NCI-H1417 (cell line): ENCODE data around the gene SGMS1.
"Not testable (repeated sequence)": the region's sequence is repeated elsewhere in the genome, so short reads cannot be mapped to it uniquely, and the experiment has no call there.

Experiments
- DNase-seq, 3 experiments: peaks; one replicate each; lab custom pipeline; 2025; lab: John Stamatoyannopoulos, UW

Gene SGMS1

DNA sequence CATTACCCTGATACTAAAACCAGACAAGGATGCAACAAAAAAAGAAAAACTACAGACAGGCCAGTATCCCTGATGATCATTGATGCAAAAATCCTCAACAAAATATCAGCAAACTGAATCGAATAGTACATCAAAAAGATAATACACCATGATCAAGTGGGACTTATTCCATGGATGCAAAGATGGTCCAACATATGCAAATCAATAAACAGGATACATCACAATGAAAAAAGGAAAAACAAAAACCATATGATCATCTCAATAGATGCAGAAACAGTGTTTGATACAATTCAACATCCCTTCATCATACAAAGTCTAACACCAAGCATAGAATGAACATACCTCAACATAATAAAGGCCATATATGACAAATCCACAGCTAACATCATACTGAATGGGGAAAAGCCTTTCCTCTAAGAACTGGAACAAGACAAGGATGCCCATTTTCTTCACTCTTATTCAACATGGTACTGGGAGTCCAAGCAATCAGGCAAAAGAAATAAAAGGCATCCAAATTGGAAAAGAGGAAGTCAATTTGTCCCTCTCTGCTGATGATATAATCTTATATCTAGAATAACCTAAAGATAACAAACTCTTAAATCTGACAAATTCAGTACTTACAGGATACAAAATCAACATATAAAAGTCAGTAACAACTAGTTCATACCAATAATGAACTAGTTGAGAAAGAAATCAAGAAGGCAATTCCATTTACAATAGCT is 323.6 kb downstream of the SGMS1 start:
- no peak for DNase-seq

DNA sequence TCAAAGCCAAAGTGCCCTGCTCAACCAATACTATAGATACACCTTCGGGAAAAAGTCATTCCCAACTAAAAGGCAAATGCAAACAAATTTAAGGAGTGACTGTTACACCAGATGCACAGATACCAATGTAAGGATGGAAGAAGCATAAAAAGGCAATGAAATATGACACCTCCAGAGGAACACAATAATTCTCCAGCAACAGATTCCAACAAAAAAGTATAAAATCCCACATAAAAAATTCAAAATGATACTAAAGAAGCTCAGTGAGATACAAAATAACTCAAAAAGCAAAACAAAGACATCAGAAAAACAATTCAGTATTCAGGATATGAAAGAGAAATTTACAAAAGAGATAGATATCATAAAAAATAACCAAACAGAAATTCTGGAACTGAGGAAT is 328.4 kb downstream of the SGMS1 start:
- DNase-seq = no peak

DNA sequence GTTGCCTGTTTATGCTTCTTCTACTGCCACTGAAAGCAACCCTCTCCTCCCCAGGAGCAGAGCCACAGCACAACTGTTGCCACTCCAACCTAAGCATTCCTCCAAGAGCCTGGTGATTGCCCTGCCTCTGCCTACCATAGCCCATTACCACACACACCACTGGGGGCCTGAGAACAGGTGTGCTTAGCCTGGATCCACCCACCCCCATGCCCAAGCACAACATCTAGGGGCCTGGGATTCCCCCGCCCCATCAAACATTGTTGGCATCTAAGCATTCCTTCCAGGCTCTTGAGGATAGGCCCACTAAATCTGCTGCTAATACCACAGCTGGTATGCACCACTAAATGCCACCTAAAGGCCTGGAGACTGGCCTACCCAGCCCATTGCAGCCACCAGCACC is 329.2 kb downstream of the SGMS1 start:
- DNase-seq = no peak

DNA sequence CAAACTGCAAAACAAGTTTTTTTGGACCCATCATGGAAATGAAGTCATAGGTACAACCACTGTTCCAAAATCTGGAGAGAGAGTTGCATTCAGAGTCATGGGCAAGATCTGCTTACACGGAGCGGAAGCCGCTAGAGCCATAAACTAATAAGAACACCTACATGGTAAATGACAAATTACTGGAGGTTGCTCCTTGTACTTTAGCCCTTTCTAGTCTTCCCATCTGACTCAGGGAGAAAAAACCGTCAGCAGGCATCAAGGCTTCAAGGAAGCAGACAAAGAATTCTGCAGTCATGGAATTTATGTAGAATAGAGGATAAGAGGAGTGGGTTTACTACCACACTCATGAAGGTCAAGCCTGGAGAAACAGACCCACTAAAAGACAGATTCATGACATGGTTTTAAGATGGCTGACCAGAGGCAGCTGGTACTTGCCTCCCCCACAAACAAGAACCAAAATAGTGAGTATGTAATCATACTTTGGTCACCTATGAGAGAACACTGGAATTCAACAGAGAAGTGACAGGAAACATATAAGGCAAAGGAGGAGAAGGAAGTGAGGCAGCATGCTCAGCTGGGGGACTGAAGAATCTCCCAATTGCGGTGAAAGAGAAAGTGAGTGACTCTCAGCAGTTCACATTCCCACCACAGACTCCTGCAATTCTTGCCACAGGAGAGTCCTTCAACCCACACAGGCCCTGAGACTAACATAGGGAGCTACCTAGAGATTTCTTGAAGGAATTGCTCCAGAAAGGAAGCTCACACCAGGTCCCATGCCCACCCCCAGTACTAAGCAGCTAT is 330.0 kb downstream of the SGMS1 start:
- no peak for DNase-seq

DNA sequence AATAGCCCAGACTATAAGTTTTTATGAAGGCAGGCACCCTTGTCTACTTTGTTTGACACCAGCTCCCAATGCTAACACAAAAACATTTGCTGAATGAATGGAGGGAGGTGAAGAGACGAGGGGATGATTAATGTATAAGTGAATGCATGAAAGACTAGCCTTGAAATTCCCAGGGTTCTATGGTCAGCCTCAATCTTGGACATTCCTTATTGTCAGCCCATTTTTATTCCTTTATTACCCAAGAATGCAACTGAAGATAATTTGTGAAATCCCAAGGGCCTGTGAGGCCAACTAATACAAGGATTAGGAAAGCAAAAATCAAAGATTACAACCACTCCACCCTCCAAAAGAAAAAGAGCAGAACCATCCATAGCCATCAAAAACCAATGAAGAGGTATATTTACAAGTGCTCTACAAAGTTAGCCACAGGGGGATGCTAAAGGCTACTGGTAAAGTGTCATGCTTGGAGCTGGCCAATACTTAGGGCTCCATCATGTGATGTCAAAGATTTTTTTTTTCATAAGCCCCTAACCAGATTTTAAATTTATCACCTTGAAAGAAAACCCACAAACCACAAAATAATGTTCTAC is 332.4 kb downstream of the SGMS1 start:
- DNase-seq = no peak

DNA sequence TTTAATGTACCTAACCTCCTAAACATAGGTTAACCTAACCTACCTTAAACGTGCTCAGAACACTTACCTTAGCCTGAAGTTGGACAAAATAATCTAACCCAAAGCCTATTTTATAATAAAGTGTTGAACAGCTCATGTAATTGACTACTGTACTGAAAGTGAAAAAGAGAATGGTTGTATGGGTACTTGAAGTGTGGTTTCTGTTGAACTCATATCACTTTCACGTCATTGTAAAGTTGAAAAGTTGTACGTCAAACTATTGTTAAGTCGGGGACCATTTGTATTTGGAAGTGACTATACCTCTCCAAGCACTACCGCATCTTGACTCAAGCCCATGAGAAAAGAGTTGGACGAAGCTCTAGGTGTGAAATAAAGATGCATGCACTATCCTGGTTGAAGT is 334.6 kb downstream of the SGMS1 start:
- no peak for DNase-seq

DNA sequence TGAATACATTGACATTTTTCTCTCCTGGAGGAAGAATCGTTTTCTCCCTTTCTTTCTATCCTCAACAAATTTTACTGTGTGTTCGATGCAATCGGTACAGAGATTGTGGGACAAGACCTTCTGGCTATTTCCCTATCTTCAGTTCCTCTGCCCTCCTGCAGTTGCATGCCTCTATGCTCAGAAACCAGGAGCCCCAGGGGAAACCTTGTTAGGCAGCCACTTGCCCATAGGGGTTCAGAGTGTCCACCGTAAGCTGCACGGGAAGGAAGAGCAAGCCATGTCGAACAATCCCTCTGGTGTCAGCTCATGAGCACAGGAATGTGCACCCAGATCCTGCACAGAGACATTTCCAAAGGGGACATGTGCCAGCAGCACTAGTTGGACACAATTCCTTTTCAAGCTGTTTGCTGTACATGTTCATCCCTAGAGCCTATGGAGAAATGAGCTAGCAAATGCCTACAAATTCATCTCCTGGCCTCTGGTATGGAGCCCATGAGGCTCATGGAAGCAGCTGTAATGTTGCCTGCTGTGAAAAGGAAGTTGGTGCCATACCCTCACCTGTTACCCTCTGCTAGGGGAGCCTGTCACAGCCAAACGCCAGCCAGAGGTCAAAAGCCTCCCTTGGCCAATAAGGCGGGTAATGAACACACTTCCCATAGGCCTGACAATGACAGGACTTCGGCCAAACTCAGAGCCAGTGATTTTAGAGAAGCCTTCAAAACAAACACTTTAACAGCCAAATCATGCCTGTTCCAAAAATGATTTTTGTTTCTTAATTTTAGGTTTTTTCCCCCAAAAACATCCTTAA is 336.6 kb downstream of the SGMS1 start:
- no peak for DNase-seq

DNA sequence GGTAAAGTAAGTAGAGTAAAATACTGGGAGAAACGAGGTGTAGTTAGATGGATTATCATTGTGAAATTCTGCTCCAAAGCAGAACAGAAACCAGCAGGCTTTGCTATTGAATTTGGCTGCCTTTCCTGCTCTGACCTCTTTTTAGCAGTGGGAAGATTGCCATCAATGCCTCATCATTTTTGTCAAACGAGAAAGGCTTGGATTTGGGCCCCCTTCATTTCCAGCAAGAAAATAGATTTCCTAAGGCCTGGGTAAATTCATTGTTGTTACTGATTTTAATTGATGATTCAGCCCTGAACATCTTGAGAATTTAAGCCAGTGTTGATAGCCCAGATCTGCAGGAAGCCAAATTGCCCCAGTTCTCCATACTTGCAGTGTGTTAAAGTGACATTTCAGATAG is 337.2 kb downstream of the SGMS1 start:
- no peak for DNase-seq

DNA sequence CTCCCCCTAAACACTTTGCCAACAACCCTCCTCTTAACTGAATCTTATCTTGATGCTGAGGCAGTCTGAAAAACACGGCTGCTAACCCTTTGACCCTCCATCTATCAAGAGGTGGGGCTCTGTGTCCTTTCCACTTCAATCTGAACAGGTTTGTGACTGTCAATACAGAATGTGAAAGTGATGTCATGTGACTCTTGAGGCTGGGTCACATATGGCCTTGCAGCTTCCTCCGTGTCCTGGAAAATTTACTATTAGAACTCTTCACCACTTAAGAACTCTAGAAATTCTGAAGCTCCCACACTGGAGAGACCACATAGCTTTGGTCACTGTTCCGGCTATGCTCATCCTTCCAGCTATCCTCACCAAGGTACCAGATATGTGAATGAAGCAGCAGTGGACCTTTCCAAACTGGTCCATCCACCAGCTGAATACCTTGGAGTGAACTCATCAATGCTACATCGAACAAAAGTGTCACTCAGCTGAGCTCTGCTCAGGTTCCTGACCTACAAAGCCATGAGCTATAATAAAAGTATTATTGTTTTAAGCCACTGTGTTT is 341.7 kb downstream of the SGMS1 start:
- DNase-seq = no peak

DNA sequence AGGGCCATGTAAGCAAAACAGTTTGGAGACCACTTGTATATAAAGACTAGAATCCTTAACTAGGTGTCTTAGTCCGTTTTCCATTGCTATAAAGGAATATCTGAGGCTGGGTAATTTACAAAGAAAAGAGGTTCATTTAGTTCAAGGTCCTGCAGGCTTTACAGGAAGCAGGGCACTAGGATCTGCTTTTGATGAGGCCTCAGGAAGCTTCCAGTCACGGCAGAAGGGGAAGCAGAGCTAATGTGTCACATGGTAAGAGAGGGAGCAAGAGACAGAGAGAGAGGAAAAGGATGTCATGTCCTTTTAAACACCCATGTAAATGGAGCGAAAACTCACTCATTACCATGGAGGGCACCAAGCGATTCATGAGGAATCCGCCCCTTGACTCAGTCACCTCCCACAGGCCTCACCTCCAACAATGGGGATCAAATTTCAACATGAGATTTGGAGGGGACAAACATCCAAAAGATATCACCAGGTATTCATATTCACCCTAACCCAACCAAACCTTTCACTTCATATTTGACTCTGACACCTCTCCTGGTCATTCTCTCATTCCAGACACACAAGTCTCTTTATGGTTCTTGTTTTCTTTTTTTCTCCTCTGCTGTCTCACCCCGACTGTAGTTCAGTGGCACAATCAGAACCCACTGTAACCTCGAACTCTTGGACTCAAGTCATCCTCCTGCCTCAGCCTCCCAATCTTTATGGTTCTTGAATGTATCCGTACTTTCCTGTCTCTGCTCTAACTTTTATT is 342.4 kb downstream of the SGMS1 start:
- DNase-seq = no peak

DNA sequence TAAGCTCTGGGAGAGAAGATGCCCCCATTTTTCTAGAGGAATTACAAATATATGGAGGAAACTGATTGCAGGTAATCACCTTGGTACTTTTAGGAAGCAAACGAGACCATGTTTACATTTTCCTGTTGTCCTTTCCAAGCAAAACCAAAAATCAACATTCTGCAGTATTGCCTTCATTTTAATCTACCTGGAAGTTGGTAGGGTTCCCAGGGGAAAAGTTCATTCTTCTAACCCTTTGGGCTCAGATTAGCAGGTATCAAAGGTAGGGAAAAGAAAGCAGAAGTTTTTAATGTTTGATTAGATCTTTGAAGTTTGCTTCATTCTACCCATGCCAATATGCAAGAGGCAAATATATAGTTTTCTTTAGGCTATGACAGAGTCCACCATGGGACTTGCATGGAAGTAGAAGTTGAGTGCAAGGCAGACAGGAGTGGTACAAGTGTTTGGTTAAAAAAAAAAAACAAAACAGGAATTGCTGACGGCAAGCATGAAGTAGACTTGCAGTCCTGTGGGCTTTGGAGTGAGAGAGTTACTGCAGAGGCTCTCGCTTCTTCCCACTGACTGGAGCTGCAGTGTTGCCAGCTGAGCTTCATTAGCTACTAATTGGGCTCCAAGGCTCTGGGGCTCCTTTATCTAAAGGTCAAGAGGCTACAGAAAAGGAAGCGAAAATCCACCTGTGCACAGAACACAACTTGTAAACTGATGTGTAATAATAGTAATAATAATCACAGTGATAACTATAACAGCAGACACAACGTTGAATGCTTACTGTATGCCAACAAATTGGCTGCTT is 343.5 kb downstream of the SGMS1 start:
- no peak for DNase-seq

DNA sequence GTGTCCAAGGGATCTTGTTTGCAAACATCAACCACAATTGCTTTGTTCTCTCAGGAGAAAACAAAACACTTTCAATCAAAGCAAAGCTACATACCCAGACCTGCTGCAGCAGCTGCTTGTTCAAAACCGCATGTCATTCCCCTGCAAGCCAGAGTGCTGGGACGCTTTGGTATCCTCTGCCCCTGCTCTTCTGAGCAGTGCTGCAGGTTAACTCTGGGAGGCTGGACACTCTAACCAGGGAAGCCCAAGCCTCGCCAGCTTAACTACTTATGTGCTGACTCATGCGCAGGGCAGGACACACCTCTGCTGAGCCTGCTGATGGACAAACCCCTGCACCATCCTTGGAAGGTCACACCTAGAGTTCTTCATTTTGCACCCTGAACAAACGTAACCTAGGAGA is 344.3 kb downstream of the SGMS1 start:
- DNase-seq = no peak

DNA sequence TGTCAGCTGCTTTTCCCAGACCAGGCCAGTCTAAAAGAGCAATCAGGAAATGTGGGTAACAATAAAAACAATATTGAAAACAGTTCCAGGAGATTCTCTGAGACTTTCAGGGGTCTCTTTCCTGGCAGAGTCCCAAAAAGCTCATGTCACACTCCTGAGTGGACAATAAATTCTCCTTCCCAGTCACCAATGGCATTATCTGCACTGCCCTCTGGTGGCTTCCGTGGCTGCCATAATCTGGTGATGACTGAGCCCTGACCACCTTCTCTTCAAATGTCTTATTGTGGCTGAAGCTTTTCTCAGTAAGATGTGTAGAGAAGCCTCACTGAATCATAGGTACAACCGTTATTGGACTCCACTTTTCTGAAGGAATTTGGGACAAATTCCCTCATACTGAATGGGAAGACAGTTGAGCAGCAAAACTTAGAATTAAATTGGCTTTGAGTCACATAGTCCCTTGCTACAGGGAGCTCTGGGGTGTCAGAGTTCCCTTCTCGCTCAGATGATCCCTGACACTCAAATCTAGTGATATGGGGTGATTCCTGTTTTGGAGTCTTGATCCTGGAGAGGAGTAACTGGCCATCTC is 348.0 kb downstream of the SGMS1 start:
- peak in 1 of 3 experiments; percentile 28 for DNase-seq

DNA sequence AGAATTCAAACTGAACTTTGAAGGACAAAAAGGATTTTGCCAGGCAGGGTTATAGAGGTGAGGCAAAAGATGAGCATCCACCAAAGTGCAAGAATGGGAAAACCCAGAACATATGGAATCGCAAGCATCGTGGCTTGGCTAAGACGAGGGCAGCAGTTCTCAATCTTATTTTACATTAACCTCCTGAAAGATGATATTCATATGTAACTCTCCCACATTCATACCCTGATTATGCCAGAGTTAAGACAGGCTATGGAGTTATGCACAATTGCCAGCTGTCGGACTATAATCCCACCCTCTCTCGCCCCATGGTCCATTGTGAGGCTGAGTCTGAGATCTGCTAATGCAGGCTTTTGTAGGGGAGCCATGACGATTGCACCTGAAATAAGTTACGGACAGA is 351.2 kb downstream of the SGMS1 start:
- DNase-seq = no peak

DNA sequence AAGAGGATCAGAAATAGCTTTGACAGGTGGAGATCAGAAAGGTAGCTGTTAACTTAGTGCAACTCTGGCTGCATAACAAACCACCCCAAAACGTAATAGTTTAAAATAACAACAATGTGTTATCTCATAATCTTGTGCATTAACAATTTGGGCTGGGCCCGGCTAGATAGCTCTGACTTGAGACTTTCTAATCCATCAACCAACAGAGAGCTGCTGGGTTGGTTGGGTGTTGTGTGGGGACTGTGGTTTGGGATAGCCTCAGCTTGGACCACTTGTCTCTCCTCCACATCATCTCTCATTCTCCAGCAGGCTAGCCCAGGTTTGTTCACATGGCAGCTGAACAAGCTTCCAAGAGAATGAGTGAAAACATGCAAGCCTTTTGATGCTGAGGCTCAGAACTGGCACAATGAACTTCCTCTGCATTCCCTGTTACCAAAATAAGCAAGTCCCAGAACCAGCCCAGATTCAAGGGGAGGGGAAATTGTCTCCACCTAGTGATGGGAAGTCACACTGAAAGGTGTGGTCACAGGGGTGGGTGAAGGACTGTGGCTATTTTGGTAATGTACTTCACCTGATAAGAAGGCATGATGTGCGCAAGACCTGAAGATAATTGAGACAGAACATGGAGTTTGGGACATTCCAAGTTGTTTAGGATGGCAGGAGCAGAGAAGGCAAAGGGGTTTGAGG is 352.0 kb downstream of the SGMS1 start:
- no peak for DNase-seq

DNA sequence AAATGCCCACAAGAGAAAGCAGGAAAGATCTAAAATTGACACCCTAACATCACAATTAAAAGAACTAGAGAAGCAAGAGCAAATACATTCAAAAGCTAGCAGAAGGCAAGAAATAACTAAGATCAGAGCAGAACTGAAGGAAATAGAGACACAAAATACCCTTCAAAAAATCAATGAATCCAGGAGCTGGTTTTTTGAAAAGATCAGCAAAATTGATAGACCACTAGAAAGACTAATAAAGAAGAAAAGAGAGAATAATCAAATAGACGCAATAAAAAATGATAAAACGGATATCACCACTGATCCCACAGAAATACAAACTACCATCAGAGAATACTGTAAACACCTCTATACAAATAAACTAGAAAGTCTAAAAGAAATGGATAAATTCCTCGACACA is 355.9 kb downstream of the SGMS1 start:
- DNase-seq = not testable (repeated sequence)

DNA sequence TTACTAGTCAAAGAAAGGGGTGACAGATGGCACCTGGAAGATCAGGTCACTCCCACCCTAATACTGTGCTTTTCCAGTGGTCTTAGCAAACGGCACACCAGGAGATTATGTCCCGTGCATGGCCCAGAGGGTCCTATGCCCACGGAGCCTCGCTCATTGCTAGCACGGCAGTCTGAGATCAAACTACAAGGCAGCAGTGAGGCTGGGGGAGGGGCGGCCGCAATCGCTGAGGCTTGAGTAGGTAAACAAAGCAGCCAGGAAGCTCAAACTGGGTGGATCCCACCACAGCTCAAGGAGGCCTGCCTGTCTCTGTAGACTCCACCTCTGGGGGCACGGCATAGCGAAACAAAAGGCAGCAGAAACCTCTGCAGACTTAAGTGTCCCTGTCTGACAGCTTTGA is 361.1 kb downstream of the SGMS1 start:
- peak in 1 of 3 experiments; percentile 5 for DNase-seq

DNA sequence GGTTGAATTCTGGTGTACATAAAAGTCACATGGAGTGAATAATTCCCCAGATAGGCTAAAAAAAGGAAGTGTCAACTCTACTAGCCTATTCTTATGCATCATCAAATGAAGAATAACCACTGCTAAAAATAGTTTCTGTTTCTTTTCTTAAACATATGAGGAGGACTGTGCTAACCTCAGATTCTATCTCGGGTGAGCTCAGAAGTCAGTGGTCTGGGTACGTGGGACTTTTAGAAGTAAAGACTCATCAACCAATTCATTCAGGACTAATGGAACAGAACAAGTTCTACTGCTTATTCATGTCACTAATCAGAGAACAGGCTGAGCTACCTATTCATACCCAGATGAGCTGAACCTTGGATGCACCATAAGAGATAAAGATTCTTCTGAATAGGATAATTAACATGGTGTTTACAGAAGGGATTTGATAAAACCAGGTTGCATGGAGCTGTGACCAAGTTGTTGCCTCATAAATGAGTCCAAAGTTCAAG is 362.9 kb downstream of the SGMS1 start:
- no peak for DNase-seq
